GM21447 (cell line): ENCODE results near the gene IFT88.

ENCODE experiments used
- ATAC-seq: cut with Tn5 transposase; IDR thresholded peaks from one replicate; pipeline ENCODE4 v1.9.1; 2021; ENCODE audit not compliant: unreplicated experiment

IFT88 gene

DNA sequence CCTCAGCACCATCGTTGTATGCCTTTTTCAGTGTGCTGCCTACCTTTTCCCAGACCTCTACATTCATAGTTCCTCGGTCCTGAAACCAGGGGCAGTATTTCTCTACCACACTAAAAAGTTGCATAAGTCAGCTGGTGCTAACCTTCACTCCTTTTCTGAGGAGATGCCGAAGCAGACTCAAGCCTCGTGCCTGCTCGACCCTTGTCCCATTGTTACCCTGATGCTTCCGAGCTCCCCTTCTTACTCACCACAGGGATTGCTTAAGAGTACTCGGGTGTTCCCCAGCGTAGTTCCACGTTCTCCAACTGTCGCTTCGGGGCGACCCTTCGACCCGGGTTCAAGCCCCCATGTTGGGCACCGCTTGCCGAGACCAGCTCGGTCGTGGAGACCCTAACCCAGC lies 117.6 kb downstream of the IFT88 start:
- ATAC-seq = no peak

GRCh38 chr13:20685092-20685491 lies 118.1 kb downstream of the IFT88 start:
- ATAC-seq = no peak

DNA sequence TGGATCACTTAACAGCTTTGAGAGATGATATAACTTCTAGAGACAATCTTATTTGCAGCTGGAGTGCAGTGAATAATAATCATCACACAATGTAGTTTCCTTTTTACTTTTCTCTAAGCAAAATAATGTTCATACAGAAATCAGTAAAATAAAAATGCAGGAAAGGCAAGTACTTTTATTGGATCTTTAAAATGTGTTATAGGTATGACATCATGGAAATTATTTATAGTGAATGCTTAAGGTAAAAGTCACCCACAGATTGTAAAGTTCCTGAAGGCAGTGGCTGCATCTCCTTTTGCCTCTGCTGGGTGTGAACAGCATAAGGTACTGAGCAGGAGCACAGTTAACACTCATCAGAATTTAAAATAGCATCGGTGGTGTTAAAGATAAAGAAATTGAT lies 119.2 kb downstream of the IFT88 start:
- no peak for ATAC-seq

DNA sequence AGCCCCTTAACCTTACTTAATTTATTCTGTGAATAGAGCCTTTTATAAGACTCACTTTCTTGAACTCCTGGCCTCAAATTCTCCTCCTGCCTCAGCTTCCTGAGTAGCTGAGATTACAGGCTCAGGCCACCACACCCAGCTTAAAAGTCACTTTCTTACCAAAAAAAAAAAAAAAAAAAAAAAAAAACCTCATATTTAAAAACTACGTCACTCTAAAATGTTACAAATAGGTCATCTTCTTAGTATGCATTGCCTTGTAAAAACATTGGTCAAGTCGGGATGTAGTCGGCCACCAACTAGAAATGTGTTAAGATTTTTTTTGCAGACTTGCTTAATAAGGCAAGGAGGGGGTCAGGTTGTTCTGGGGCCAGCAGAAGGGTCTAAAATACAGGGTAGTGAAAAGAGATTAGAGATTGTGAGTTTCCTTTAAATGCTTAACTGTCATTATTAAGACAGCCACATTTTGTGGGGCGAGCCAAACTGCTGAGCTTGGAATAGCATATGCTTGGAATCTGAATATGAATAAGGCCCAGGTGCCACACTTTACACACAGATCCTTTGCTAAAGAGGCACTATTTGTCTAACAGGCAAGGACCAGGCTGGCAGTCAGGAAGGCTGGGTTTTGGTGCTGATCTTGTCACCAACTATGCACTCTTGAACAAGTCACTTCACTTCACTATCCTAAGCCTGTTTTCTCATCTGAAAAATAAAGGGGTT lies 120.1 kb downstream of the IFT88 start:
- no peak for ATAC-seq

DNA sequence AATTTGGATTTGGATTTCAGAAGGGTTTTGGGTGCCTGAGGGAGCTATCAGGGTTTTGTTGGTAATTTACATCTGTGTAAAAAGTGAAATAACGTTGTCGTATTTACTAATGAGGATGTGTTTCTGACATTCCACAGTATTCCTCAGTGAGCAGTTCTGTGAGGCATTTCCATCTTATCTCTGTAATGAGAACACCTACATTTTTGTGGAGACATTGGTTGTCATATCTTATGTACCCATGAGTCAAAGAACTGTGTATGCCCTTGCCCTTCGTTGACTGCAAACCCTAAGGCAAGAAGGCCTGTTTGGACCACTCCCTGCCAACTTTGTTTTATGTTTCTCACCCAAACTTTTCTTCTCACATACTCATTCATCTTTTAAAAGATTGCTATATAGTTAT lies 122.3 kb downstream of the IFT88 start:
- ATAC-seq = no peak

GRCh38 chr13:20691616-20692015 lies 124.7 kb downstream of the IFT88 start:
- ATAC-seq = no peak

GRCh38 chr13:20696073-20696472 lies 129.1 kb downstream of the IFT88 start:
- no peak for ATAC-seq

DNA sequence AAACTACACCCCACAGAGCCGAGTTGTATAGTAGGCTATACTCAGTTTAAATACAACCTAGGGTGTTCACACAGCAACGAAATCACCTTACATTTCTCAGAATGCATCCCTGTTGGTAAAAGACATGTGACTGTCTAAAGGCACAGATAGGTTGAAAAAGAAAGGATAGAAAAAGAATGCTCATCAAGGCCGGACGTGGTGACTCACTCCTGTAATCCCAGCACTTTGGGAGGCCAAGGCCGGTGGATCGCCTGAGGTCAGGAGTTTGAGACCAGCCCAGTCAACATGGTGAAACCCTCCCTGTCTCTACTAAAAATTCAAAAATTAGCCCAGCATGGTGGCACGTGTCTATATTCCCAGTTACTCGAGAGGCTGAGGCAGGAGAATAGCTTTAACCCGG lies 132.8 kb downstream of the IFT88 start:
- ATAC-seq = no peak

GRCh38 chr13:20700288-20700687 lies 133.3 kb downstream of the IFT88 start:
- ATAC-seq = no peak

- no peak for ATAC-seq
These were observed 134.5 kb downstream of the IFT88 start for GRCh38 chr13:20701461-20701860.

DNA sequence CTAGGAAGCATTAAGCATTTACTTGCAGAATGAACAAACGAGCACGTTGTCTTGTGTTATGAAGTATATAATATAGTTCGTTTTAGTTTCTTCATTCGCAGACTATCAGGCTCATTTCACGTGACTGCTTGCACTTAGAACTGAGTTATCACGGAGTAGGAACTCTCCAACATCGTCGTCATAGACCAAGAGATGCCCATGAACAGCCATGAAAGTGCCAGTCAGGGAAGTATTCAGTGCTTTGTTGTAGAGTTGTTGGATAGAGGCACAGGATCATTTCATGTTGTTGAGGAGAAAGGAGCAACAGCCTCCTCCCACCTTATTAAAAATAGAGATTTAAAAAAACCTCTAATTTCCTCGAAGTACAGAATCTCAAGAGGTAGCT lies 135.6 kb downstream of the IFT88 start:
- no peak for ATAC-seq

- peak; percentile 31 for ATAC-seq
These were observed 136.2 kb downstream of the IFT88 start, which contains the start of gene IL17D for GRCh38 chr13:20702915-20703779. Gene IL17D, plus strand, starts transcription at chr13:20703699. Its CDS starts 303 bp downstream, at chr13:20704002.

DNA sequence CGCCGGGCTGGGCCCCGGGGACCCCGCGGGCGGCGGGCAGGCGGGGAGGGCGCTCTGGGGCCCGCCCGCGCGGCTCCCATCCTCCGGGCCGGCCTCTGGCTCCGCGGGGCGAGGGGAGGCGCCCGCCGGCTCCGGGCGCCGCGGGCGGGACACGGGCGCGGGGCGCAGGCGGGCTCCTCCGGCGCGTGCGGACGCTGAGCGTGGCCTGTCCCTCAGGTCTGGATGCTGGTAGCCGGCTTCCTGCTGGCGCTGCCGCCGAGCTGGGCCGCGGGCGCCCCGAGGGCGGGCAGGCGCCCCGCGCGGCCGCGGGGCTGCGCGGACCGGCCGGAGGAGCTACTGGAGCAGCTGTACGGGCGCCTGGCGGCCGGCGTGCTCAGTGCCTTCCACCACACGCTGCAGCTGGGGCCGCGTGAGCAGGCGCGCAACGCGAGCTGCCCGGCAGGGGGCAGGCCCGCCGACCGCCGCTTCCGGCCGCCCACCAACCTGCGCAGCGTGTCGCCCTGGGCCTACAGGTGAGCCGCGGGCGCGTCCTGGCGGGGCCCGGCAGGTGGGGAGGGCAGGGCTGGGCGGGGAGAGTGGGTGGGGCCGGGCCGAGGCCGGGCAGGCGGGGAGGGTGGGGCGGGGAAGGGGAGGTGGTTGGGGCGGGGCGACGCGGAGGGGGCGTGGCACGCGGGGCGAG lies 137.0 kb downstream of the IFT88 start:
- peak; percentile 80 for ATAC-seq

- ATAC-seq = no peak
These were observed 137.6 kb downstream of the IFT88 start for GRCh38 chr13:20704459-20705069.

DNA sequence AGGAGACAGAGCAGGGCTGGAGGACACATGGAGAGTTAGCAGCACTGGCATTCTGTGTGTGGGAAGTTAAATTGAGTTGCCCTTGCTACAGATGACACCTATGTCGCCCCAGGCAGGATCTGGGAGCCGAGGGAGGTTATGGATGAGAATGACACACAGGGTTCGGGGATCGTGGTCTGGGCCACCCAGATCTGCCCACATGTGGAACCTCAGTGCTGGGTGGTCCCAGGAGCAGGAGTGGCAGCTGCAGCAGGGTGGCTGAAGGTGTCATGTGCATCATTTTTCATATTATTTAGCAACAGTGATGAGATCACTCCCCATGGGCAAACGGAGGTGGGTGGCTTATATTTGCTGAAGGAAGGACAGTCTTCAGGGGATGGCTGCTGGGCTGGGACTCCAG lies 139.7 kb downstream of the IFT88 start:
- no peak for ATAC-seq

DNA sequence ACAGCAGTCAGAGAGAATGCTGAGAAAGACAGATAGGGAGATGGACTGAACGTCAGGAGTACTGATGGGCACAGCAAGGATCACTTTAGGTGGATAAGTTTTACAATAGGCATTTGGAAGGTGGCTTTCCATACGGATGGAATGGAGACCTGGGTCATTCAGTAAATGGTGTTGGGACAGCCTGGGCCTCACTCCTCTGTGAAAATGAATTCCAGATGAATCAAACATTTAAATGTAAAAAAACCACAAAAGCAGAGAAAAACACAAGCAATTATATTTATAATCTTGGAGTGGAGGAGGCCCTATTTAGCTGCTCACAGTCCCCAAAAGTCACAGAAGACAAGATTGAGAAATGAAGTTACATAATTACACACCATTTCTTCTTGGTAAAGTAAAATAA lies 141.3 kb downstream of the IFT88 start:
- no peak for ATAC-seq

DNA sequence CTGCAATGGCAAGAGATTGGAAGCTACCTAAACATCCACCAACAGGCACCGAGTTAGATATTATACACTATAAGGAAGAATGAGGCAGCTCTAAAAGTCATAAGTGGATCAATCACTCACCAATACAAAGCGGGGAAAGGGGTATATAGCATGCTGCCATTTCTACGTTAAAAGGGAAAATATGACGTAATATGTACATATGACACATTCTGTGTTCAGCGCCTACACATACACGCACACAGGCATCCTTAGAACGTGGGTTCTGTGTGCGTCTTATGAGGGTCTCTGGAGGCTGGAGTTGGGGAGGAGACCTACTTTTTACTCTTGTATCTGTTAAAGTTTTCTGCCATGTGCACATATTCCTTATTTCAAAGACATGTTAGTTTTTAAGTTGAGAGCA lies 142.4 kb downstream of the IFT88 start:
- no peak for ATAC-seq

GRCh38 chr13:20709782-20710181 lies 142.8 kb downstream of the IFT88 start:
- ATAC-seq = no peak

- no peak for ATAC-seq
These were observed 144.5 kb downstream of the IFT88 start for GRCh38 chr13:20711301-20712044.

GRCh38 chr13:20713014-20713376 lies 146.0 kb downstream of the IFT88 start:
- ATAC-seq = no peak

- ATAC-seq = no peak
These were observed 146.8 kb downstream of the IFT88 start for GRCh38 chr13:20713751-20714150.
